Measurements from ENCODE around the gene RBM18. TPM values are rescaled to one million over a fixed set of nuclear protein-coding genes. Genes with fewer than 3 reads are reported as not detected.

RBM18 gene
- total RNA-seq, 1 donor from 2014 or later, result 24.2 TPM

- Mint-ChIP-seq H3K4me3 (no peak overlapping the region), H3K36me3 (peaks cover 11% of the 10 kb centered on the region), H3K27ac (no peak overlapping the region), H3K4me1 (ENCODE audit: unreplicated experiment) (peaks cover 32% of the 10 kb centered on the region), H3K9me3 (no peaks in the 10 kb centered on the region), H3K27me3 (no peaks in the 10 kb centered on the region)
- DNase-seq (ENCODE audit: extremely low spot score, unreplicated experiment), result no peak
- TF ChIP-seq CTCF (conservative IDR thresholded peaks at IDR 0.05), result no peak
Observed at GRCh38 chr9:122268041-122268814, 3.6 kb upstream of the RBM18 start.

DNA sequence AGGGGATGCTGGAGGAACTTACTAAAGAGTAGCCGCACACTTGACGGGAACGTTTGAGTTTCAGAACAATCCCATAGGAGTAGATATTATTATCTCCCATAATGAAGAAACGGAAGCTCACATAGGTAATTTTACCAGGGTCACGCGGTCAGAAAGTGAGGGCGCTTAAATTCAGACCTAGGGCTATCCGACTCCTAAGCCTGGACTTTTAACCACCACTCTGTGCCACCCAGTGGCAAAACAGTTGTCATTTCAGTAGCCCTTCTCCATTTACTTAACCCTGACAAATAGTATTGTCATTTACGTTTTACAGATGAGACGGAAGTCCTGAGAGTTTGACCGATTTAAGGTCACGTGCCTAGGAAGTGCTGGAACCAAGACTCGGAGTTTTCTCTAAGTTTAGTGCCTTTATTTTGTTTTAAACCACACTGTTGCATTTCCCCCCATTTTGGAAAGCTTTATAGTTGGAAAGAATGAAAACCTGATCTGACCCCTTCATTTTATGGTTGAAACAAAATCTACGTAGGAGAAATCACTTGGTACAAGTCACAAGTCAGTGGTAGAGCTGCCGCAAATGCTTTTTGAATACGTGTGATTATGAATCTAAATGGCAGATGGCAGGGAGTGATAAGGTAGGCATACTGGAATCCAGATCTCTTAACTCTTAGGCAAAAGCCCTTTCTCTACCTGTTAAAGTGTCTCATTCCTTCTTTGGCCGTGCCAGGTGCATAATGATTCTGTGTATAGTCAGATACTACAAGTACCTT lies 692 bp upstream of the RBM18 start:
- peaks cover 29% of the 10 kb centered on the region for H3K4me1 Mint-ChIP-seq (ENCODE audit: unreplicated experiment)
- peak overlapping the region; percentile 94 for H3K4me3 Mint-ChIP-seq
- peak overlapping the region; percentile 99 for H3K27ac Mint-ChIP-seq
- TF ChIP-seq CTCF (conservative IDR thresholded peaks at IDR 0.05), result no peak
- H3K36me3 Mint-ChIP-seq, result peaks cover 11% of the 10 kb centered on the region
- DNase-seq (ENCODE audit: extremely low spot score, unreplicated experiment), result no peak
- no peaks in the 10 kb centered on the region for H3K27me3 Mint-ChIP-seq
- no peaks in the 10 kb centered on the region for H3K9me3 Mint-ChIP-seq

GRCh38 chr9:122263699-122264349 lies 816 bp downstream of the RBM18 start:
- Mint-ChIP-seq H3K4me3 (peak overlapping the region; percentile 94), H3K27me3 (no peaks in the 10 kb centered on the region), H3K9me3 (no peaks in the 10 kb centered on the region), H3K4me1 (ENCODE audit: unreplicated experiment) (peaks cover 29% of the 10 kb centered on the region), H3K36me3 (peaks cover 13% of the 10 kb centered on the region), H3K27ac (peak overlapping the region; percentile 99)
- no peak for DNase-seq (ENCODE audit: extremely low spot score, unreplicated experiment)
- TF ChIP-seq CTCF (conservative IDR thresholded peaks at IDR 0.05), result no peak

GRCh38 chr9:122262073-122262472 lies 2.6 kb downstream of the RBM18 start:
- Mint-ChIP-seq H3K27ac (no peak overlapping the region), H3K4me3 (peak overlapping the region; percentile 73), H3K27me3 (no peaks in the 10 kb centered on the region), H3K4me1 (ENCODE audit: unreplicated experiment) (peaks cover 29% of the 10 kb centered on the region), H3K9me3 (no peaks in the 10 kb centered on the region), H3K36me3 (peaks cover 19% of the 10 kb centered on the region)
- no peak for TF ChIP-seq CTCF (conservative IDR thresholded peaks at IDR 0.05)
- no peak for DNase-seq (ENCODE audit: extremely low spot score, unreplicated experiment)

GRCh38 chr9:122261469-122261881 lies 3.2 kb downstream of the RBM18 start:
- Mint-ChIP-seq H3K27ac (peak overlapping the region; percentile 24), H3K4me3 (peak overlapping the region; percentile 73), H3K27me3 (no peaks in the 10 kb centered on the region), H3K36me3 (peaks cover 19% of the 10 kb centered on the region), H3K9me3 (no peaks in the 10 kb centered on the region), H3K4me1 (ENCODE audit: unreplicated experiment) (peaks cover 28% of the 10 kb centered on the region)
- no peak for DNase-seq (ENCODE audit: extremely low spot score, unreplicated experiment)
- TF ChIP-seq CTCF (conservative IDR thresholded peaks at IDR 0.05), result no peak
